GM21717 (cell line): ENCODE data around the gene PKP1.

Experiments
- ATAC-seq: cut with Tn5 transposase; IDR thresholded peaks from one replicate; pipeline ENCODE4 v1.9.1; 2021; ENCODE audit warnings: mild to moderate bottlenecking, moderate library complexity; ENCODE audit not compliant: unreplicated experiment

Gene PKP1

GRCh38 chr1:201277441-201277840 is 5.9 kb upstream of the PKP1 start:
- no peak for ATAC-seq

GRCh38 chr1:201279313-201279712 is 4.0 kb upstream of the PKP1 start:
- no peak for ATAC-seq

- no peak for ATAC-seq
Measured at GRCh38 chr1:201280884-201281283, 2.4 kb upstream of the PKP1 start.

DNA sequence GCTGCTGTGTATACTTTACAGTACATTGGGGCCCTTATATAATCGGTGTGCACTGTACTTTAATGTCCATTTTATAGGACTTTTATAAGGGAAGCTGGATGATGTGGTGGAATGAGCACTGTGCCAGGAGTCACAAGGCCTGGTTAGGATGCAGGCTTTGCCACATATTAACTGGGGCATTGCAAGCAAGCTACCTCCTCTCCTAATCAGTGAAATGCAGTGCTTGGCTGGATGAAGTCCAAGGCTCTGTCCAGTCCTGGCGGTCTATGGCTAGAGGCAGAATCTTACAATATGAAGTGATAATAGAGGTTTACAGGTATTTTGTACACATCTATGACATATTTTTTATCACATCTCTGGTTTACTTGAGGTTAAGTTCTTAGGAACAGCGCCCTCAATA is 1.7 kb upstream of the PKP1 start:
- ATAC-seq: no peak

- no peak for ATAC-seq
Measured at GRCh38 chr1:201282216-201282615, 1.1 kb upstream of the PKP1 start.

DNA sequence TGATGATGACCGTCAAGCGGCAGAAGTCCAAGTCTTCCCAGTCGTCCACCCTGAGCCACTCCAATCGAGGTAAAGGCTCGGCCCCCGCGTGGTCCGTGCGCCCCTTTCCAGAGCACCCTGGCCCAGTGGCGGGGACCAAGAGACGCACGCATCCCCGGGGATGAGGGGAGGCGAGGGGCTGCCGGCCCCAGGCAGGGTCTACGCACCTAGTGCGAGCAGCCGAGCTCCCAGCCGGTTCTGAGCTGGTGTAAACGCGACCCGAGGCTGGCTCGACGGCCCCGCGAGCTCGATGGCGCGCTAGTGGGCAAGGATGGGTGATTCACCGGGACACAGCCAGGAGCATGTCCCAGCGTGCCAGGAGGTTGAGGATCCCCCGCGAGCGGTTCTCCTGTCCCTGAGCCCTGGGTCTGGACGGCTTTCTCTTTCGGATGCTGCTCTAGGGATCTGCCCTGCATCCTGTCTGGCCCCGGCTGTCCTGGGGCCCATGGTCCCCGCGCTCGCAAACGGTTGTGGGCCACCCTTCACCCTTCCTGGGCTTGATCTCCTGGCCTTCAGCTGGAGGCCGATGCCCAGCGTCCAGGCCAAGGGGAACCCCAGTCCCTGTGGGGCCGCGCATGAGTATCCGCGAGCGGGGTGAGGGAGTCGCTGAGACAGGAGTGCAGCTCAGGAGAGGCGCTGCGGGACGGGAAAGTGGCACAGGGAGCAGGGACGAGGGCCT is 689 bp downstream of the PKP1 start:
- no peak for ATAC-seq

DNA sequence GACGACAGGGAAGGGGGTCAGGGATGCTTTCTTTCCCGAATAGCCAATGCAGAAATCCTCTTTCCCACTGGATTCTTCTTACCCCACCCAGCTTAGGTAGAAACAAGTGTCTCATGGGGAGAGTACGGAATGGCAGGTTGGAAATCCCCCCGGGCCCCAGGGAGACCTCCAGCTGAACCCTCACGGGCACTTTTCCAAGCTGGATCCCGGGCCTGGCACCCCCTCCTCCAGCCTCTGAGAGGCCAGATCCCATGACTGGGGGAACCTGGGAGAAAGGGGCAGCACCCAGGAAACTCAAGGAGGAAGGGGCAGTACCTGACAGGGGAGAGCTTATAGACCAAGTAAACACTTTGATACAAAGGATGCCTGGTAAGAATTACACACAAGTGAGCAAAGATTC is 1.3 kb downstream of the PKP1 start:
- ATAC-seq: no peak

DNA sequence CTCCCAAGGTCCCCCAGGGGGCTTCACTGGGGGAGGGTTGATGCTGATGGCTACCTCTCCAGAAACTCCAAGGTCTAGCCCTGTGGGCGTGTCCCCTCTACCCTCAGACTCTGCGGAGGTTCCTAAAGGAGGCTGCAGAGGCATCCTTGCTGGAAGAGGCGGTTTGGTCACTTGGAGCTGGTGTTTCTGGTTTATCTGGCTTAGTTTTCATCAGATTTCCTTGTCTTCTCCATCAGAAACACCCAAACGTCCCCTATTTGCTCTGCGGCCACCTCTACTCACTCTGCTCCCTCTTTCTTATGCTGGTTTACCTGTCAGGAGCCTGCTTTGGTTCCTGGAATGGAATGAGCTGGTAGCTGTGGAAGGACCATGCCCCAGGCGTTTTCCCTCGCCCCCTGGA is 2.5 kb downstream of the PKP1 start:
- ATAC-seq: no peak

- no peak for ATAC-seq
Measured at GRCh38 chr1:201286445-201286844, 3.1 kb downstream of the PKP1 start.

DNA sequence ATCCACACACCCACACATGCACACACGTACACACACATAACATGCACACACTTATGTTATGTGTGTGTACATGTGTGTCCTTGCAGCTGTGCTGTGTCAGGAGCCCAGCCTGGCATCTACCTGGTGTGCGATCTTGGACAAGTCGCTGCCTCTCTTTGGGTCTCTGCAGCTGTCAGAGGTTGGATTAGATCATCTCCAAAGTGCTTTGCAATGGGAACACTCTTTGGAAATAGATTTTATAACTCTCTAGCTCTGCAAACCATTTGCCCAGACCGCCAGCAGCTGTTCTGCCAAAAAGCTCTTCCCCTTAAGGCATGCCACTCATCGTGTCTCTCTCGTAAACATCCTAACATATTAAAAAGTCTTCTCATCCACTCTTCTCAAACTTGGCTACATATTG is 4.7 kb downstream of the PKP1 start:
- no peak for ATAC-seq

GRCh38 chr1:201288765-201289164 is 5.5 kb downstream of the PKP1 start:
- ATAC-seq: no peak

DNA sequence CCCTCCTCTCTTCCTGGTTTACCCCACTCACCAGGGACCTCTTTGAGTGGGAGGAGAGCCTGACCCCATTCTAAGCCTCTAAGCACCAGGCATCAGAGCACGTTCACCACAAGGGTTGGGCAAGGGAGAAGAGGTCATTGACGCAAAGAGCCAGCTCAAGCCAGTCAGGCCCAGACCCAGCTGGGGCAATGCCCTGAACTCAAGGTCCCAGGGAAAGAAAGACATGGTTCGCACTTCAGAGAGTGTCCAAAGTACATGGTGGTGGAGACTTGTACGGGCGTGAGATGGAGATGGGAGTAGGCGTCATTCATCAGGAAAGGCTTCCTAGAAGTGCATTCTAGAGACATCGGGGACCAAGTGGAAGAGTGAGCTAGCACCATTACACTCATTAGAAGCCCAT is 7.2 kb downstream of the PKP1 start:
- no peak for ATAC-seq

DNA sequence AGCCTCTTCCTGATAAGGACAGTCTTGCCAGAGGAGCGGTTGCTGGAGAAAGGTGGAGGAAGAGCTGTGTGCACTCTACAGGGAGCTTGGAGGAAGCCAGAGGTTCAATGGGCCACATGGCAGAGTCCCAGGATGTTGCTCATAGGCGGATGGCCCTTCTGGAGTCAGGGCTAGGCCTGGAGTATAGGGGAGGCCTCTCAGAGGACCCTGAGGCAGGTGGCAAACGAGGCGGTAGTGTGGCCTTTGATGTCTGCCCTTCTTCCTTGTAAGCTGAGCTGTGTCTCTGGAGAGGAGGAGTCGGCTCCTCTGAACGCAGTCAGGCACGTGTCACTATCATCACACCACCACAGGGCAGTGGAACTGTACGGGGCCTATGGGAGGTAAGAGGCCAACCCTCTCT is 8.6 kb downstream of the PKP1 start:
- ATAC-seq: no peak

DNA sequence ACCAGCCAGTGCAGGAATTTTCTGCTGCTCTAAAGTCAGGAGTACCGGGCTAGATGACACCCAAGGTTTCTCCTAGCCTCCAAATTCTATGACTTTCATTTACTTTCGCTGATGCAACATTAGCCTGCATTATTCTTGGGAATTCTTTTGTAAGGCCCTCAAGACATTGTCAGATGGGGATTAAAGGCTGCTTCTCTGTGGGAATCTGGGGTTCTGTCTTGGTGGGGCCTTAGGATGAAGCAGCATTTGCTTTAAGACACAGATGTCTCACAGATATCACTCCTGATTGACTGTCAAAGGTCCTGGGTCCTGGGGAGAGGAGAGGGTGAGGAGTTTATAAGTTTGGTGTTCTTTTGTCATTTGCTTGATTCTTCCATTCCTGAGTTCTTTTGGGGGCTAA is 11.6 kb downstream of the PKP1 start:
- no peak for ATAC-seq

DNA sequence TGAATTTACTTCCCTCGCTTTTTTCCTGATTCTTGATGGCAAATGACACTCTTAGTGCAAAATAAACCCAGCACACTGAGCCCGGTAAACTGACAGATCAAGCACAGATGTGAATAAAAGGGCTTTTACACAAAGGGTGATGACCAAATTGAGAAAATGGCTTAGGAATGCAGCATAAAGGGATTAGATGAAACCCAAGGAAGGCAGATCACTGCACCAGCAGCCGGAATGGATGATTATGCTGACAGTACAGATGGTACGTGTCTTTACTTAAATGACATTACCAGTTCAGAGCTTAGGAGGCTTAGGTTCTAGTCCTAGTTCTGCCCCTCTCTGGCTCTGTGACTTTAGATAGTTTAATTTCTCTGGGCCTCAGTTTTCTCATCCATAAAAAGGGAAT is 12.0 kb downstream of the PKP1 start:
- ATAC-seq: no peak

DNA sequence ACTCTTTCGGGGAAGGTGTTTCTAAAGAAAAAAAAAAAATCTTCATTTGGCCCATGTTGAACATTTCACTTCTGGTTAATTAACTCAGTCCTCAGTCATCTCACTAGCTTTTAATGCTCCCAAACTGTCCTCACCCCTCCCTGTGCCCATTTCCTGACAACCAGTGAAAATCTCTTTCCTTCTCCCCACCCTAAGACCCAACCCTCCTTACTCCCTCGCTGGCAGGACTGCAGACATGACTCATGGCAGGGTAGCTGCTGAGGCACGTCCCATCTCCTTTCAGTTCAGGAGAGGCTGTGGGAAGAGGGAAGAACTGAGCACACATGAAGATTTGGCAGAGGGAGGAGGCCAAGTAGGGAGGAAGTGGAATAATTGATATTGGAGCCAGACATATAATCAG is 12.6 kb downstream of the PKP1 start:
- ATAC-seq: no peak

DNA sequence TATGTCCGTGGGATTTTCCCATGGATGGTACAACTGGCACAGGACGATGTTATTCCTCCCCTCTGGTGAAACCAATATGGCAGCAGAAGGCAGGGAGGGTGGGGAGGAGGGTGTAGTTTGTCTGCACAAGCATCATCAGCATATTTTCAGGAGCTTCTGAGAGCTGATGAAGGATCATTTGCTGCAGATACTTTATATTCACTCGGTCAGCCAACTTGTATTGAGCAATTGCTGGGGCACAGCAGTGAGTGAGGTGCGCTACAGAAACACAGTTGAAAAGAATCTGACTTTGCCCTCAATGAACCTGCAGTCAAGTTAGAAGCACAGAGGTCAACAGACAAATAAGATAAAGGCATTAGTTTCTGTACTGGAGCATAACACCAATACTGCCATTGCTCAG is 13.0 kb downstream of the PKP1 start:
- no peak for ATAC-seq

DNA sequence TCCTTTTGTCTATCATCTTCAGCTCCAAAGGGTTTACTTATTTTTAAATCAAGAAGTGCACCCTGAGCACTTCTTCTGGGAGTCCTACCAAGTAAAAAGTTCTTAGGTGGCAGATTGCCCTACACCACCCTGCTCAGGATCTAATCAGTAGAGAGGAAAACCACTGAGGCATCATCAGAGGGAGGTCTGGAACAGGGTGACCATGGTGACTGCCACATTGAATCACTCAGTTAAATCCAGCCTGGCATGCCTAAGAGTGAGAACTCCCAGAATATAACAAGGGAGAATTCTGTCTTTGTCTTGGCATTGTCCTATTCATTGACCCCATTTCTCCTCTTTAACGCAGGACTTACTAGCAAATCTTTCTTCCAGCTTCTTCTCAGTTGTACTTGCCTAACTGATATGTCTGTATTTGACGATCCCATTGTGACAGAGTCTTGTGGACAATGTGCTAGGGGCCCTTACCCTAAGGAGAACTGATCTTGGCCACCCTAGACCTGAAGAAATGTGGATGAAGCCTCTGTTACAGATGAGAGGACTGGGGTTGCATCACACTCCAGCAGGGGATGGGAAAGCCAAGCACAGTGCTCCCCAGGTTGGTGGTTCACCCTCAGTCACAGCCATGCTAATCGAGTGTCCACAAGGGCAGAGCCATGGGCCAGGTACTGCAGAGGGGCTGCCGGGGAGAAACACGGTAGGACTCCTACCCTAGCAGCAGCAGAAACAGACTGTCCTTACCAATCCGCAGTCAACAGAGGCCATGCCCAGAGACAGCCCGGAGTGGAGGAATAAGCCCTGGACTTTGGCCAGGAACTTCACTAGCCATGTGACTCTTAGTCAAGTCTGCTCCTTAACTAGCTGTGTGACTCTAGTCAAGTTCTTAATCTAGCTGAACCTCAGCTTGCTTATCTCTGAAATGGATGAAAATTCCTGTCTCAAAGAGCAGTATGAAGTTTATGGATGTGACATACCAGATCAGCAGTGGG is 15.4 kb downstream of the PKP1 start:
- no peak for ATAC-seq

GRCh38 chr1:201299968-201300367 is 16.7 kb downstream of the PKP1 start:
- no peak for ATAC-seq

GRCh38 chr1:201300641-201301040 is 17.3 kb downstream of the PKP1 start:
- no peak for ATAC-seq

DNA sequence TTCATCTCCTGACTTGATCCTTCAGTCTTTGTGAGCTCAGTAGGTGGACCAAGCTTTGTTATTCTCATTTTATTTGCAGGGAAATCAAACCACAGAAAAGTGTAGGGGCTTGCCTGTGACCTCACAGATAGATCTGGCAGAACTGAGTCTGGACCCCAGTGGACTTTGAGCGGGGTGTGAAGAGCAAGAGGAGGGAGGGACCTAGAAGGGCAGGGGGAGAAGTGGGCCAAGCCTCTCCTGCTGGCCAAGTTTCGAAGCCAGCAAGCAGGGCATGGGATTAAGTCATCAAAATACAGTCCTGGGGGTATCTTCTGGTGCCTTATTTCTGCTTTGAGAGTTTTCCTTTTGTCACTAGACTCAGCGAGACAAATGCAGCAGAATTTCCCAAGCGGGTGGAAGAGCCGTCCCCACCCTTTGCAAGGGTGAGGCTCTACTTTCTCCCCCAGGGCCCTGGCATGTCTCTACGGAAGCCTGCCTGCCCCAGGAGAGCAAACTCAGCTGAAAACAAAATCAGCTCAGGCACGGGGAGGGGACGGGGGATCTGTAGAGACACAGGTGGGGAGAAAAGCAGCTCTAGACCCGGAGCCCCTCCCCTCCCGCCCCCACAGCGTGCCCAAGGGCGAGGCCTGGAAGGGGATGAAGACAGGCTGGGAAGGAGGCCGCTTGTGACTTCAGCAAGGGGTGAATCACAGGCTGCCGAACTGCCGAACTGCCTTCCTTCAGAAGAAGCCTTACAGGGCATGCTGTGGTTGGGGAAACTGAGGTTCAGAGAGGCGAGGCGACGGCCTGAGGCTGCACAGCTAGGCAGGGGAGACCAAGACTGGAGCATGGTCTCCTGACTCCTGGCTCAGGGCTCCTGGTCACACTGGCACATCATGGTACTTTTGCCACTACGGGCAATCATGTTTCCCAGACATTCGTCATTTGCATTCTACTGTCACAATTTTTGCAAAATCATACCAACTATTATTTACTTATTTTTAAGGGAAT is 19.2 kb downstream of the PKP1 start:
- ATAC-seq: no peak
